GM12878 (cell line): ENCODE results near the gene LIMA1. TPM values are rescaled to one million over a fixed set of nuclear protein-coding genes. Genes with fewer than 3 reads are reported as not detected.

Source experiments
- ATAC-seq: fragments of 200-7000 bp; cut with Tn5 transposase; 3 replicates; pipeline ENCODE4 v1.9.1; 2020; ENCODE audit warnings: mild to moderate bottlenecking, moderate library complexity
- BruUV-seq: library from RNA; stranded (reverse); fragments of 400-500 nt; replicated peaks from 2 replicates; lab custom pipeline; 2021; lab: Mats Ljungman, UMichigan
- CTCF ChIA-PET: fragments of 300-600 bp; sonication (Branson Sonifier 250); formaldehyde crosslinking; extraction: SDS; loops from one replicate; lab custom pipeline; 2021; ENCODE audit warnings: inconsistent platforms; lab: Yijun Ruan, JAX
- POLR2A ChIA-PET: fragments of 350-600 bp; formaldehyde crosslinking; extraction: SDS; loops from one replicate; lab custom pipeline; 2021; ENCODE audit warnings: inconsistent platforms; lab: Charles Lee
- RAD21 ChIA-PET: fragments of 300-600 bp; sonication (Branson Sonifier 250); formaldehyde crosslinking; loops from one replicate; lab custom pipeline; 2023; ENCODE audit warnings: antibody characterized with exemption; ENCODE audit not compliant: unreplicated experiment; lab: Charles Lee
- SMC1A ChIA-PET: fragments of 300-600 bp; sonication (Branson Sonifier 250); formaldehyde crosslinking; loops from one replicate; lab custom pipeline; 2023; ENCODE audit not compliant: unreplicated experiment, uncharacterized antibody; lab: Charles Lee
- DNase-seq: peaks from one replicate; pipeline ENCODE4 v3.0.0-alpha.2; 2011; ENCODE audit warnings: low read depth, low spot score
- FAIRE-seq: peaks from 3 replicates; lab custom pipeline; 2011; peaks lifted over from hg19 to GRCh38; lab: Jason Lieb, UNC
- H2AFZ ChIP-seq: 2 replicates; pipeline ENCODE4 v1.6.0; 2011; ENCODE audit warnings: low read depth, low read length, control low read depth; ENCODE audit not compliant: control insufficient read depth
- H3K27ac ChIP-seq: 2 replicates; pipeline ENCODE4 v1.5.1; 2011; ENCODE audit warnings: control low read depth; ENCODE audit not compliant: control insufficient read depth, insufficient read depth
- H3K27me3 ChIP-seq, 2 experiments: replicated peaks in 1 of 2; 2 replicates each; pipeline versions ENCODE4 v1.6.0 to v1.6.1; 2011; ENCODE audit warnings: low read length in 1 of 2; ENCODE audit not compliant: control insufficient read depth in 2 of 2, insufficient read depth in 2 of 2
- H3K36me3 ChIP-seq, 2 experiments: 2 replicates each; pipeline ENCODE4 v1.5.1; 2011; ENCODE audit warnings: low read length in 1 of 2; ENCODE audit not compliant: control insufficient read depth in 2 of 2, insufficient read depth in 2 of 2
- H3K4me1 ChIP-seq: 2 replicates; pipeline ENCODE4 v1.6.1; 2011; ENCODE audit warnings: mild to moderate bottlenecking, low read length, moderate library complexity, mixed read lengths; ENCODE audit not compliant: control insufficient read depth, insufficient read depth
- H3K4me2 ChIP-seq: 2 replicates; pipeline ENCODE4 v1.6.0; 2011; ENCODE audit warnings: control low read depth; ENCODE audit not compliant: control insufficient read depth, insufficient read depth
- H3K4me3 ChIP-seq: fragments of 200-600 bp; sonication (generic); 2 replicates; pipeline ENCODE4 v1.5.1; 2016
- H3K79me2 ChIP-seq: 2 replicates; pipeline ENCODE4 v1.6.0; 2011; ENCODE audit warnings: low read length; ENCODE audit not compliant: control insufficient read depth, insufficient read depth
- H3K9ac ChIP-seq: 2 replicates; pipeline ENCODE4 v1.8.0; 2011; ENCODE audit warnings: low read length, control low read depth, mixed read lengths; ENCODE audit not compliant: control insufficient read depth, insufficient read depth
- H3K9me3 ChIP-seq: replicated peaks from 3 replicates; pipeline ENCODE4 v1.5.1; 2011; ENCODE audit warnings: mild to moderate bottlenecking, low read length; ENCODE audit not compliant: control insufficient read depth, insufficient read depth
- H4K20me1 ChIP-seq: 2 replicates; pipeline ENCODE4 v1.6.0; 2011; ENCODE audit not compliant: control insufficient read depth, insufficient read depth
- BCL11A ChIP-seq: IDR thresholded peaks from 2 replicates; pipeline ENCODE4 v1.6.1; 2011; ENCODE audit warnings: low read depth, low read length
- BRCA1 ChIP-seq: IDR thresholded peaks from 2 replicates; pipeline ENCODE4 v1.6.1; 2011; ENCODE audit warnings: low read depth, low read length, improper control_type of control experiment
- CBX5 ChIP-seq: sonication (generic); IDR thresholded peaks from 2 replicates; pipeline ENCODE4 v1.6.1; 2016; ENCODE audit warnings: low read depth, moderate library complexity, mild to moderate bottlenecking, inconsistent platforms
- CHD2 ChIP-seq: IDR thresholded peaks from 2 replicates; pipeline ENCODE4 v1.6.1; 2011; ENCODE audit warnings: low read depth, low read length, improper control_type of control experiment, borderline replicate concordance
- CREM ChIP-seq: IDR thresholded peaks from 2 replicates; pipeline ENCODE4 v1.6.1; 2014; ENCODE audit warnings: antibody characterized with exemption, low read depth
- EED ChIP-seq: sonication (generic); IDR thresholded peaks from 2 replicates; pipeline ENCODE4 v1.6.1; 2016; ENCODE audit warnings: antibody characterized with exemption, low read depth
- GABPA ChIP-seq: IDR thresholded peaks from 2 replicates; pipeline ENCODE4 v1.6.1; 2014; ENCODE audit warnings: antibody characterized with exemption, low read depth, mild to moderate bottlenecking, inconsistent platforms
- MEF2A ChIP-seq: IDR thresholded peaks from 2 replicates; pipeline ENCODE4 v1.6.1; 2011; ENCODE audit warnings: low read depth, mild to moderate bottlenecking, low read length, moderate library complexity; ENCODE audit not compliant: insufficient read depth
- MEF2B ChIP-seq: fragments of 450-650 bp; IDR thresholded peaks from 2 replicates; pipeline ENCODE4 v1.6.1; 2018; ENCODE audit warnings: mild to moderate bottlenecking, moderate library complexity; ENCODE audit not compliant: partially characterized antibody, poor library complexity, severe bottlenecking
- RBBP5 ChIP-seq: fragments of 200-600 bp; sonication (generic); conservative IDR thresholded peaks from 2 replicates; pipeline ENCODE4 v1.6.1; 2016
- STAT1 ChIP-seq: fragments of 450-650 bp; conservative IDR thresholded peaks from 2 replicates; pipeline ENCODE4 v1.6.1; 2014; ENCODE audit warnings: antibody characterized with exemption, mild to moderate bottlenecking
- TCF12 ChIP-seq: IDR thresholded peaks from 2 replicates; pipeline ENCODE4 v1.6.1; 2011; ENCODE audit warnings: low read depth, mild to moderate bottlenecking, low read length
- ZNF217 ChIP-seq: fragments of 450-650 bp; IDR thresholded peaks from 2 replicates; pipeline ENCODE4 v1.6.1; 2017; ENCODE audit warnings: antibody characterized with exemption, mild to moderate bottlenecking
- WGBS: methylation state at CpG from one replicate; pipeline ENCODE4 v1.1.6; 2016; ENCODE audit warnings: low lambda C conversion rate; ENCODE audit not compliant: insufficient replicate concordance, insufficient coverage; ENCODE audit errors: missing lambda C conversion rate; 5-methylcytosine and 5-hydroxymethylcytosine counted together
- in situ Hi-C: fragments of 300-500 bp; cut with MboI; formaldehyde crosslinking; loops from 9 replicates; pipeline ENCODE4 v1.14.3; 2018; ENCODE audit warnings: mixed read lengths
- intact Hi-C: fragments of 100-400 bp; cut with micrococcal nuclease; formaldehyde crosslinking; loops from one replicate; pipeline ENCODE4 v1.14.2; 2022; ENCODE audit not compliant: unreplicated experiment
- polyA plus RNA-seq, 11 experiments: library from polyadenylated mRNA; depleted of rRNA in 4 of 11; unstranded in 6 of 11; stranded (reverse) in 5 of 11; fragments of >200 nt; fragmentation: Nextera tagmentation in 4 of 11; fragmentation: Illumina TruSeq in 1 of 11; extraction: Ambion mirVana in 4 of 11; extraction: Trizol in 1 of 11; gene quantifications; 1 replicate in 1 of 11; 2 replicates in 10 of 11; pipeline versions ENCODE4 v1.2.1 to v1.2.3, GENCODE V29; 2011 to 2016; ENCODE audit warnings: inconsistent platforms in 2 of 11, missing spikeins in 2 of 11, low read depth in 1 of 11
- total RNA-seq, 4 experiments: library from RNA; depleted of rRNA in 3 of 4; stranded (reverse); fragments of >200 nt in 3 of 4; fragmentation: Illumina TruSeq in 1 of 4; extraction: Trizol in 1 of 4; gene quantifications; 2 replicates each; pipeline versions ENCODE4 v1.2.1 to v1.2.3, GENCODE V29; 2013 to 2021
- TF ChIP-seq, protein P1 (sequence below): fragments of 450-650 bp; IDR thresholded peaks from 2 replicates; pipeline ENCODE4 v1.6.1; 2018; ENCODE audit warnings: borderline replicate concordance, mild to moderate bottlenecking; ENCODE audit not compliant: partially characterized antibody
- TF ChIP-seq, protein P2 (sequence below): IDR thresholded peaks from 2 replicates; pipeline ENCODE4 v1.6.1; 2012; ENCODE audit warnings: improper control_type of control experiment, low read depth, low read length; ENCODE audit not compliant: insufficient replicate concordance
- TF ChIP-seq, protein P3 (sequence below): IDR thresholded peaks from 2 replicates; pipeline ENCODE4 v1.6.1; 2011; ENCODE audit warnings: borderline replicate concordance, low read depth, mild to moderate bottlenecking, moderate library complexity, low read length; ENCODE audit not compliant: insufficient read depth, poor library complexity, severe bottlenecking

Gene LIMA1
- total and polyA plus RNA-seq, 10 of the 15 experiments (the other 5 are each of a cell fraction or from before 2014, with no cell fraction given) = 53.2 to 109 (median 60.8) TPM

DNA sequence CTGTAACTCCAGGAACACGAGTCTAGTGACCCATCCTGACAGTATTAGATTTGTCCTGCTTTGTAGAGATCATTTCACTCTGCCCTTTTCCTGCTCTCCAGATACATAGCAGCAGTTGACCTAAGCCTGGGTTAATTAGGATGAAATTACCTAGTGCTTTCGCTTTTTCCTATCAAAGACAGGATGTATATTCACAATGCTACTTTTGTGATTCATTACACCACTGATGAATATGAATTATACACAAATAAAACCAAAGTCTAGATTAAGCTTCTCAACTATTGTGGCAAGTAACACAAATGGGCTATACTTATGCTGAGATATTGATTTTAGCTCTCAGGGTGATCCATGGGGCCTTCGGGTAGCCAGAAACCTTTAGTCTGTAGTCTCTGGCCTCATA lies 134.0 kb downstream of the LIMA1 start:
- no peak for TF ChIP-seq TCF12
- TF ChIP-seq BCL11A = no peak
- TF ChIP-seq, protein P1, sequence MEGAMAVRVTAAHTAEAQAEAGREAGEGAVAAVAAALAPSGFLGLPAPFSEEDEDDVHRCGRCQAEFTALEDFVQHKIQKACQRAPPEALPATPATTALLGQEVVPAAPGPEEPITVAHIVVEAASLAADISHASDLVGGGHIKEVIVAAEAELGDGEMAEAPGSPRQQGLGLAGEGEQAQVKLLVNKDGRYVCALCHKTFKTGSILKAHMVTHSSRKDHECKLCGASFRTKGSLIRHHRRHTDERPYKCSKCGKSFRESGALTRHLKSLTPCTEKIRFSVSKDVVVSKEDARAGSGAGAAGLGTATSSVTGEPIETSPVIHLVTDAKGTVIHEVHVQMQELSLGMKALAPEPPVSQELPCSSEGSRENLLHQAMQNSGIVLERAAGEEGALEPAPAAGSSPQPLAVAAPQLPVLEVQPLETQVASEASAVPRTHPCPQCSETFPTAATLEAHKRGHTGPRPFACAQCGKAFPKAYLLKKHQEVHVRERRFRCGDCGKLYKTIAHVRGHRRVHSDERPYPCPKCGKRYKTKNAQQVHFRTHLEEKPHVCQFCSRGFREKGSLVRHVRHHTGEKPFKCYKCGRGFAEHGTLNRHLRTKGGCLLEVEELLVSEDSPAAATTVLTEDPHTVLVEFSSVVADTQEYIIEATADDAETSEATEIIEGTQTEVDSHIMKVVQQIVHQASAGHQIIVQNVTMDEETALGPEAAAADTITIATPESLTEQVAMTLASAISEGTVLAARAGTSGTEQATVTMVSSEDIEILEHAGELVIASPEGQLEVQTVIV = no peak
- TF ChIP-seq, protein P2, sequence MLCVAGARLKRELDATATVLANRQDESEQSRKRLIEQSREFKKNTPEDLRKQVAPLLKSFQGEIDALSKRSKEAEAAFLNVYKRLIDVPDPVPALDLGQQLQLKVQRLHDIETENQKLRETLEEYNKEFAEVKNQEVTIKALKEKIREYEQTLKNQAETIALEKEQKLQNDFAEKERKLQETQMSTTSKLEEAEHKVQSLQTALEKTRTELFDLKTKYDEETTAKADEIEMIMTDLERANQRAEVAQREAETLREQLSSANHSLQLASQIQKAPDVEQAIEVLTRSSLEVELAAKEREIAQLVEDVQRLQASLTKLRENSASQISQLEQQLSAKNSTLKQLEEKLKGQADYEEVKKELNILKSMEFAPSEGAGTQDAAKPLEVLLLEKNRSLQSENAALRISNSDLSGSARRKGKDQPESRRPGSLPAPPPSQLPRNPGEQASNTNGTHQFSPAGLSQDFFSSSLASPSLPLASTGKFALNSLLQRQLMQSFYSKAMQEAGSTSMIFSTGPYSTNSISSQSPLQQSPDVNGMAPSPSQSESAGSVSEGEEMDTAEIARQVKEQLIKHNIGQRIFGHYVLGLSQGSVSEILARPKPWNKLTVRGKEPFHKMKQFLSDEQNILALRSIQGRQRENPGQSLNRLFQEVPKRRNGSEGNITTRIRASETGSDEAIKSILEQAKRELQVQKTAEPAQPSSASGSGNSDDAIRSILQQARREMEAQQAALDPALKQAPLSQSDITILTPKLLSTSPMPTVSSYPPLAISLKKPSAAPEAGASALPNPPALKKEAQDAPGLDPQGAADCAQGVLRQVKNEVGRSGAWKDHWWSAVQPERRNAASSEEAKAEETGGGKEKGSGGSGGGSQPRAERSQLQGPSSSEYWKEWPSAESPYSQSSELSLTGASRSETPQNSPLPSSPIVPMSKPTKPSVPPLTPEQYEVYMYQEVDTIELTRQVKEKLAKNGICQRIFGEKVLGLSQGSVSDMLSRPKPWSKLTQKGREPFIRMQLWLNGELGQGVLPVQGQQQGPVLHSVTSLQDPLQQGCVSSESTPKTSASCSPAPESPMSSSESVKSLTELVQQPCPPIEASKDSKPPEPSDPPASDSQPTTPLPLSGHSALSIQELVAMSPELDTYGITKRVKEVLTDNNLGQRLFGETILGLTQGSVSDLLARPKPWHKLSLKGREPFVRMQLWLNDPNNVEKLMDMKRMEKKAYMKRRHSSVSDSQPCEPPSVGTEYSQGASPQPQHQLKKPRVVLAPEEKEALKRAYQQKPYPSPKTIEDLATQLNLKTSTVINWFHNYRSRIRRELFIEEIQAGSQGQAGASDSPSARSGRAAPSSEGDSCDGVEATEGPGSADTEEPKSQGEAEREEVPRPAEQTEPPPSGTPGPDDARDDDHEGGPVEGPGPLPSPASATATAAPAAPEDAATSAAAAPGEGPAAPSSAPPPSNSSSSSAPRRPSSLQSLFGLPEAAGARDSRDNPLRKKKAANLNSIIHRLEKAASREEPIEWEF = no peak
- no peak for TF ChIP-seq GABPA
- TF ChIP-seq CREM = no peak
- TF ChIP-seq CHD2 = no peak
- no peak for TF ChIP-seq STAT1
- no peak for TF ChIP-seq RBBP5
- no peak for TF ChIP-seq MEF2B
- TF ChIP-seq CBX5 = no peak
- TF ChIP-seq ZNF217 = no peak
- TF ChIP-seq, protein P3, sequence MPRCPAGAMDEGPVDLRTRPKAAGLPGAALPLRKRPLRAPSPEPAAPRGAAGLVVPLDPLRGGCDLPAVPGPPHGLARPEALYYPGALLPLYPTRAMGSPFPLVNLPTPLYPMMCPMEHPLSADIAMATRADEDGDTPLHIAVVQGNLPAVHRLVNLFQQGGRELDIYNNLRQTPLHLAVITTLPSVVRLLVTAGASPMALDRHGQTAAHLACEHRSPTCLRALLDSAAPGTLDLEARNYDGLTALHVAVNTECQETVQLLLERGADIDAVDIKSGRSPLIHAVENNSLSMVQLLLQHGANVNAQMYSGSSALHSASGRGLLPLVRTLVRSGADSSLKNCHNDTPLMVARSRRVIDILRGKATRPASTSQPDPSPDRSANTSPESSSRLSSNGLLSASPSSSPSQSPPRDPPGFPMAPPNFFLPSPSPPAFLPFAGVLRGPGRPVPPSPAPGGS = no peak
- TF ChIP-seq BRCA1 = no peak
- TF ChIP-seq MEF2A = no peak
- TF ChIP-seq EED = no peak
- RAD21 ChIA-PET = interaction anchor here (1.6 kb wide), 1 partner anchor 17 kb away, joined by 3 read pairs; no protein-coding TSS in a partner anchor
- in situ Hi-C loops (no loop called here), intact Hi-C loops (no loop called here)
- BruUV-seq = no TSS peak
- Histone ChIP-seq H3K4me1 (no peaks in the 10 kb centered on the region), H3K4me3 (no peak overlapping the region), H3K9ac (no peak overlapping the region), H3K27ac (no peak overlapping the region), H3K36me3 (no peaks in the 10 kb centered on the region; a peak in 2 of 4 replicates), H4K20me1 (no peaks in the 10 kb centered on the region), H2AFZ (no peak overlapping the region), H3K4me2 (no peak overlapping the region), H3K79me2 (no peaks in the 10 kb centered on the region; the same call in 1 of the 2 replicates), H3K9me3 (no peaks in the 10 kb centered on the region), H3K27me3 (no peaks in the 10 kb centered on the region)
- CTCF ChIA-PET = interaction anchor here (0.8 to 1.2 kb wide), 2 partner anchors 62 to 183 kb away, joined by 3 to 4 read pairs; no protein-coding TSS in a partner anchor
- POLR2A ChIA-PET = interaction anchor here (1.2 kb wide), 1 partner anchor 13 kb away, joined by 3 read pairs; no protein-coding TSS in a partner anchor
- no peak for FAIRE-seq
- SMC1A ChIA-PET = no interaction called here
- ATAC-seq = no peak
- 65% methylated on average over 3 of the region's 3 CpGs for whole genome bisulfite sequencing
- DNase-seq = no peak
